ENCODE results near the gene JPT1. TPM values are rescaled to one million over a fixed set of nuclear protein-coding genes. Genes with fewer than 3 reads are reported as not detected.

The JPT1 gene
- total RNA-seq, 1 experiment from 2014 or later: 210 TPM

GRCh38 chr17:75183999-75184884 is 29.9 kb upstream of the JPT1 start:
- Mint-ChIP-seq H3K4me3 (ENCODE audit: unreplicated experiment) (peak overlapping the region; percentile 88), H3K27me3 (ENCODE audit: insufficient read depth, unreplicated experiment) (no peaks in the 10 kb centered on the region), H3K4me1 (ENCODE audit: low read depth, unreplicated experiment) (peaks cover 17% of the 10 kb centered on the region), H3K9me3 (ENCODE audit: unreplicated experiment) (no peaks in the 10 kb centered on the region), H3K27ac (ENCODE audit: unreplicated experiment) (peak overlapping the region; percentile 99), H3K36me3 (ENCODE audit: insufficient read depth, unreplicated experiment) (peaks cover 45% of the 10 kb centered on the region)
- ChIA-PET CTCF (interaction anchor here (0.6 to 2.3 kb wide), 4 partner anchors 17 to 225 kb away, joined by 4 to 6 read pairs (median 4); no protein-coding TSS in a partner anchor), POLR2A (interaction anchor here (0.7 to 1.4 kb wide), 2 partner anchors 96 to 427 kb away, joined by 3 read pairs; partner anchors contain the start of gene SLC16A5)
- BruUV-seq (replicated peaks): no TSS peak
- intact Hi-C loops (cut with micrococcal nuclease; ENCODE audit: unreplicated experiment): no loop called here
- DNase-seq: no peak
- TF ChIP-seq, protein P1, sequence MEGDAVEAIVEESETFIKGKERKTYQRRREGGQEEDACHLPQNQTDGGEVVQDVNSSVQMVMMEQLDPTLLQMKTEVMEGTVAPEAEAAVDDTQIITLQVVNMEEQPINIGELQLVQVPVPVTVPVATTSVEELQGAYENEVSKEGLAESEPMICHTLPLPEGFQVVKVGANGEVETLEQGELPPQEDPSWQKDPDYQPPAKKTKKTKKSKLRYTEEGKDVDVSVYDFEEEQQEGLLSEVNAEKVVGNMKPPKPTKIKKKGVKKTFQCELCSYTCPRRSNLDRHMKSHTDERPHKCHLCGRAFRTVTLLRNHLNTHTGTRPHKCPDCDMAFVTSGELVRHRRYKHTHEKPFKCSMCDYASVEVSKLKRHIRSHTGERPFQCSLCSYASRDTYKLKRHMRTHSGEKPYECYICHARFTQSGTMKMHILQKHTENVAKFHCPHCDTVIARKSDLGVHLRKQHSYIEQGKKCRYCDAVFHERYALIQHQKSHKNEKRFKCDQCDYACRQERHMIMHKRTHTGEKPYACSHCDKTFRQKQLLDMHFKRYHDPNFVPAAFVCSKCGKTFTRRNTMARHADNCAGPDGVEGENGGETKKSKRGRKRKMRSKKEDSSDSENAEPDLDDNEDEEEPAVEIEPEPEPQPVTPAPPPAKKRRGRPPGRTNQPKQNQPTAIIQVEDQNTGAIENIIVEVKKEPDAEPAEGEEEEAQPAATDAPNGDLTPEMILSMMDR (IDR thresholded peaks at IDR 0.05; ENCODE audit: insufficient read depth in 1 of 2, low read depth in 1 of 2, low read length in 1 of 2, severe bottlenecking in 1 of 2, unreplicated experiment in 1 of 2): no peak
- H3K36me3 ChIP-seq (ENCODE audit: control insufficient read depth, insufficient read depth, low read length): peaks cover 2% of the 10 kb centered on the region
- no peaks in the 10 kb centered on the region for H3K27me3 ChIP-seq (replicated peaks; ENCODE audit: control insufficient read depth, insufficient read depth, low read length)
- no peaks in the 10 kb centered on the region for H3K9me3 ChIP-seq
- H3K4me3 ChIP-seq (ENCODE audit: low read depth, low read length): no peak overlapping the region
- H3K4me1 ChIP-seq: peaks cover 18% of the 10 kb centered on the region

GRCh38 chr17:75182569-75183436 is 28.5 kb upstream of the JPT1 start, which contains the start of gene SUMO2:
TSS of gene SUMO2 (minus strand) at chr17:75182959. CDS start at chr17:75182834, 125 bp downstream.
- H3K9me3 Mint-ChIP-seq (ENCODE audit: unreplicated experiment): no peaks in the 10 kb centered on the region
- Histone ChIP-seq H3K9me3 (no peaks in the 10 kb centered on the region), H3K4me3 (ENCODE audit: low read depth, low read length) (peak within 1 kb of the TSS; percentile 94), H3K36me3 (ENCODE audit: control insufficient read depth, insufficient read depth, low read length) (peaks cover 2% of the 10 kb centered on the region), H3K4me1 (peaks cover 18% of the 10 kb centered on the region), H3K27me3 (replicated peaks; ENCODE audit: control insufficient read depth, insufficient read depth, low read length) (no peaks in the 10 kb centered on the region)
- peak; percentile 95 to 96 for DNase-seq
- peaks cover 59% of the 10 kb centered on the region for H3K36me3 Mint-ChIP-seq (ENCODE audit: insufficient read depth, unreplicated experiment)
- ChIA-PET POLR2A (interaction anchor here (0.5 to 1.4 kb wide), 8 partner anchors 9 to 213 kb away, joined by 3 to 12 read pairs (median 4); partner anchors contain the start of genes GGA3, JPT1, MRPS7 and SLC16A5), CTCF (interaction anchor here (0.5 to 2.3 kb wide), 6 partner anchors 11 to 138 kb away, joined by 3 to 6 read pairs (median 4); partner anchors contain the start of gene MIF4GD)
- peak within 1 kb of the TSS; percentile 88 for H3K4me3 Mint-ChIP-seq (ENCODE audit: unreplicated experiment)
- H3K4me1 Mint-ChIP-seq (ENCODE audit: low read depth, unreplicated experiment): peaks cover 17% of the 10 kb centered on the region
- BruUV-seq (replicated peaks): no TSS peak
- H3K27ac Mint-ChIP-seq (ENCODE audit: unreplicated experiment): peak within 1 kb of the TSS; percentile 99
- TF ChIP-seq, protein P1 (IDR thresholded peaks at IDR 0.05; ENCODE audit: insufficient read depth in 1 of 2, low read depth in 1 of 2, low read length in 1 of 2, severe bottlenecking in 1 of 2, unreplicated experiment in 1 of 2): peak; percentile 39
- H3K27me3 Mint-ChIP-seq (ENCODE audit: insufficient read depth, unreplicated experiment): no peaks in the 10 kb centered on the region
- intact Hi-C loops (cut with micrococcal nuclease; ENCODE audit: unreplicated experiment): no loop called here

GRCh38 chr17:75182319-75182568 is 27.9 kb upstream of the JPT1 start:
- Mint-ChIP-seq H3K4me1 (ENCODE audit: low read depth, unreplicated experiment) (peaks cover 17% of the 10 kb centered on the region), H3K27ac (ENCODE audit: unreplicated experiment) (peak overlapping the region; percentile 99), H3K27me3 (ENCODE audit: insufficient read depth, unreplicated experiment) (no peaks in the 10 kb centered on the region), H3K4me3 (ENCODE audit: unreplicated experiment) (peak overlapping the region; percentile 88), H3K9me3 (ENCODE audit: unreplicated experiment) (no peaks in the 10 kb centered on the region), H3K36me3 (ENCODE audit: insufficient read depth, unreplicated experiment) (peaks cover 65% of the 10 kb centered on the region)
- H3K4me3 ChIP-seq (ENCODE audit: low read depth, low read length): peak overlapping the region; percentile 94
- DNase-seq: no peak
- H3K27me3 ChIP-seq (replicated peaks; ENCODE audit: control insufficient read depth, insufficient read depth, low read length): no peaks in the 10 kb centered on the region
- ChIA-PET POLR2A (interaction anchor here (0.5 kb wide), 1 partner anchor 38 kb away, joined by 3 read pairs; no protein-coding TSS in a partner anchor), CTCF (interaction anchor here (2.3 kb wide), 1 partner anchor 19 kb away, joined by 6 read pairs; no protein-coding TSS in a partner anchor)
- H3K36me3 ChIP-seq (ENCODE audit: control insufficient read depth, insufficient read depth, low read length): peaks cover 2% of the 10 kb centered on the region
- peaks cover 18% of the 10 kb centered on the region for H3K4me1 ChIP-seq
- TF ChIP-seq, protein P1 (IDR thresholded peaks at IDR 0.05; ENCODE audit: insufficient read depth in 1 of 2, low read depth in 1 of 2, low read length in 1 of 2, severe bottlenecking in 1 of 2, unreplicated experiment in 1 of 2): no peak
- intact Hi-C loops (cut with micrococcal nuclease; ENCODE audit: unreplicated experiment): no loop called here
- BruUV-seq (replicated peaks): no TSS peak
- no peaks in the 10 kb centered on the region for H3K9me3 ChIP-seq

Data from Caco-2 (cell line).